ENCODE measurements around the gene NCOA5. TPM values are rescaled to one million over a fixed set of nuclear protein-coding genes. Genes with fewer than 3 reads are reported as not detected.
A peak's percentile ranks its signal among the peaks of the same experiment; 100 is the strongest.

Gene NCOA5
- 9.2 and 24.9 TPM in 2 replicates for total RNA-seq (2014; rRNA removed; shearing (Covaris generic); ENCODE audit: low replicate concordance)

DNA sequence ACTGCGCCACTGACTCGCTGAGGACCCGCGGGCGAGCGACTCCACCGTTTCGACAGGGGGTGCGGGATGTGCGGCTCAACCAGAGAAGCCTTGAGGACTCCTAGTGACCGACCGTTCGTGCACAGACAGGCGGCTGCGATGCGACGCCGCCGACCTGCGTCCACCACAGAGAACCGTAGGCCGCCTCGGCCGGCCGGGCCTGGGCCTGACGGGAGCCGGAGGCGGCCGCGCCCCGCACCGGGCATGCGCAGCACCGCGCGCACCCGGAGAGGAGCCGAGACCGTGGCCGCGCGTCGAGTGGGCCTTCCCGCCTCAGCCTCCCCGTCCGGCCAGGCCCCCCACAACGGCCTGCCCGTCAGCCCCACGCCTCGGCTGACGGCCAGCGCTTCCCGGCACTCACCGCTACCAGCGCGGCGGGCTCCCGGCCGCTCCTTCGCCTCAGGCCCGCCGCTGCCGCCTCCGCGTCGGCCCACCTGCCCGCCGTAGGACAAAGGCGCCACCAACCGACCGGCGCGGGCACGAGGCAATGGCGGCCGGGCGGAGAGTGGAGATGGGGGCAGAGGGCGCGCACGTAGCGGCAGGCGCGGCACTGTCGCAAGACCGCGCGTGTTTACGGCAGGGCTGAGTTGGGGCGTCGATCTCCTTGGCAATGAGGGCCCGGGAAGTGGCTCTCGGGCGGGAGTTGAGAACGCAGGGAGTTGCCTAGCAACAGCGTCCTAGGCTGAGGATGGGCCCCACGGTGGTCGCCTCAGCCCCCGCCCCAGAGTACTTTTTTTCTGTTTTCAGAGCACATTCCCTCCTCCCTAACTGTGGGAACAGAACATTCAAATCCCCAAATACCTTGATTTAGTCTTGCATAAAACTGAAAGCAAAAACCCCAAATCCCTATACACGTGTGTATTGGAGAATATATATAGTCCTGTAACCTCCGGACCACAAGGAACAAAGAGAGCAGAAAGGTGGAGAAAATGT, at the start of gene NCOA5:
Gene NCOA5, minus strand, starts transcription at position 546 of the 972 bp plus-strand sequence. CDS start 10,538 bp downstream, outside the sequence.
- H3K9me3 ChIP-seq = no peaks in the 10 kb centered on the region
- peak within 1 kb of the TSS; percentile 96 for H3K4me3 ChIP-seq
- H3K27me3 ChIP-seq = no peaks in the 10 kb centered on the region
- peaks cover 6% of the 10 kb centered on the region; the same call in 1 of the 2 replicates for H3K36me3 ChIP-seq
- DNase-seq = peak; percentile 99

DNA sequence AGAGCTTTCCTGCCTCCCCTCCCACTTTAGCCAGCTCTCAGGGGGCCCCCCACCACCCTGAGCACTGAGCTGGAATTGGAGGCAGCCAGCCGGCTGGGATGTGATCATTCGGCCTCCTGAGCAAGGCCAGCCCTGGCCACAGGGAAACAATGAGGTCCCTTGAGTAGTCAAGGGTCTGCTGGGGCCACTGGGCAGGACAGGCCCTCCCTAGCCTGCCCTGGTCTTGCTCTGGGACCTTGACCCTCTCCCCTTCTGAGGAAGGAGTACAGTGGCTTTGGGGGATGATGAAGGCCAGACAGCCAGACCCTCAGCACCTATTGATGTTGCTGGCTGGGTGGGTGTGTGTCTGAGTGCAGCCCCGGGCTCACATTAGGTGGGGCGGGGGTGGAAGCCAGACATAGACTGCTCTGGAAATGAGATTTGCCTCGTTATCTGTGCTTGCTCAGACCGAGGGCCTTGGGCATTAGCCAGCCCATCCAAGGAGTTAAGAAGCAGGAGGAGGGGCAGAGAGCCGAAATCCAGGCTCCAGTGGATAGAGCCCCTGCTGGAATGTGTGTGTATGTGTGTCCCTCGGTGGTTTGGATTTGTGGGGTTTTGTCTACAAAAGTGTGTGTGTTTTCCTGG, 49.6 kb upstream of the NCOA5 start:
- Histone ChIP-seq H3K9me3 (no peaks in the 10 kb centered on the region), H3K27me3 (peaks cover 29% of the 10 kb centered on the region), H3K36me3 (no peaks in the 10 kb centered on the region), H3K4me3 (no peak overlapping the region)
- no peak for DNase-seq

DNA sequence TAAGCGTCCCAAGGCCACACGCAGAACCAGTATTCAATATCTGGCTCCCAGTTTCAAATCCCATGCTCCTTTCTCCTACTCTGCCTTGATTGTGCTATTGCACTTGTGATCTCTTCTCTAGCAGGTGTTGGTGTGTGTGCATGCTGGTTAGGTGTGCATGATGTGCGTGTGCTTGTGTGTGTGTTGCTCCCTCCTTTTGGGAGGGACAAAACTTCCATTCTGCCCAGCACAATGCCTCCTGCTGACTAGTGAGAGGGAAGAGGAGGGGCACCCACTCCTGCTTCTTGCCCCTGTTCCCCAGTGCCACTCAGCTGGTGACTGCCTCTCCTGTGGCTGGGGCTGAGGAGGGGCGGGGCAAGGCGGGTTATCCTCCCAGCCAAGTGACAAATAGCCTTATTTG, 48.1 kb upstream of the NCOA5 start:
- Histone ChIP-seq H3K36me3 (no peaks in the 10 kb centered on the region), H3K27me3 (peaks cover 23% of the 10 kb centered on the region), H3K4me3 (no peak overlapping the region), H3K9me3 (no peaks in the 10 kb centered on the region)
- DNase-seq = no peak

DNA sequence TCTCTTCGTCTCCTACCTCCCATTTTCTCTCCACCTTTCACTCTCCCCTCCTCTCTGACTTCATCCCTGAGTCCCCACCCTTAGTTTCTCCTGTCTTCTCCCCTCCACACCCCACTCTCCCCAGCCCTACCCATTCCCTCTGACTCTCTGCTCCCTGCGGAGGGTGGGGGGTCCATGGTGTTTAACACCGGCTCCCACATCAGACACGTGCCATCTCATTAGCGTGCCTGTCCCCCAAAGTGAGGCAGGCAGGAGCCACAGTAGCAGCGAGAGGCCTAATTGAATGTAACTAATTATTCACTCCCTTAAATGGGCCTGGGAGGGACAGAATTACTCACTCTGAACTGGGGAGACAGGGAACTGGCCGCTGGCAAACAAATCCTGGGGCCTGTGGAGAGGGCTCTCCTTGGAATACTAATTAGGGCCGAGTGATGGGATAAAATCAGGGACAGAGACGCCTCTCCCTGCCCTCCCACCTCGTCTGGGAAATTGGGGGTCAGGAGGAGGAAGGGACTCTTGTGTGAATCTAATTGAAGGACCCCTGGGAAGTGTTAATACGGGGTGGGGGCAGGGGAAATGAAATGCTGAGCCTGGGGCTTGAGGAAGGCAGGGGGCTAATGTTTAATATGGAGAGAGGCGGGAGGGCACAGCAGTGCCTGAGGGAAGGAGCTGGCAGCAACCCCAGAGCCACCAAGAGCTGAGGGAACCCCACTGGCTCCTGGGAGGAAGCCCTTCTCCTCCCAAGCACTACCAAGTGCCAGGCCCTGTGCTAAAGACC, 46.3 kb upstream of the NCOA5 start:
- H3K27me3 ChIP-seq = peaks cover 21% of the 10 kb centered on the region
- H3K36me3 ChIP-seq = no peaks in the 10 kb centered on the region
- no peak for DNase-seq
- H3K9me3 ChIP-seq = no peaks in the 10 kb centered on the region
- no peak overlapping the region for H3K4me3 ChIP-seq

DNA sequence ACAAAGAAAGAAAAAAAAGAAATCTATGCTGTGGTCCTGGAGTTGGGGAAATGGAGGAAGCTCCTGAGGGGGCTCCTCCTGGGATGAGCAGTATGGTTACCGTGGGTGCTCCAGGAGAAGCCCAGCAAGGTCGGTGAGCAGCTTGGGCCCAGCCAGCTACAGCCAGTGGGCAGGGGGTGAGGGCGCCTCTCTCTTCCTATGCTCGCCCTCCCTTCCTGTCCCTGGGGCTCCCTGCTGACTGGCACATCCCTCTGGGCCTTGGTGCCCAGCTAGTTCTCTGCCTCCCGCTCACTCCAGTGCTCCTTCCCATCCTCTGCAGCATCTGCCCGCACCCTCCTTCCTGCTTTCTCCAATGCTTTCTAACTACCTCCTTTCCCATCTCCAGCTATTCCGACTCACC, 45.0 kb upstream of the NCOA5 start:
- H3K27me3 ChIP-seq = peaks cover 26% of the 10 kb centered on the region

DNA sequence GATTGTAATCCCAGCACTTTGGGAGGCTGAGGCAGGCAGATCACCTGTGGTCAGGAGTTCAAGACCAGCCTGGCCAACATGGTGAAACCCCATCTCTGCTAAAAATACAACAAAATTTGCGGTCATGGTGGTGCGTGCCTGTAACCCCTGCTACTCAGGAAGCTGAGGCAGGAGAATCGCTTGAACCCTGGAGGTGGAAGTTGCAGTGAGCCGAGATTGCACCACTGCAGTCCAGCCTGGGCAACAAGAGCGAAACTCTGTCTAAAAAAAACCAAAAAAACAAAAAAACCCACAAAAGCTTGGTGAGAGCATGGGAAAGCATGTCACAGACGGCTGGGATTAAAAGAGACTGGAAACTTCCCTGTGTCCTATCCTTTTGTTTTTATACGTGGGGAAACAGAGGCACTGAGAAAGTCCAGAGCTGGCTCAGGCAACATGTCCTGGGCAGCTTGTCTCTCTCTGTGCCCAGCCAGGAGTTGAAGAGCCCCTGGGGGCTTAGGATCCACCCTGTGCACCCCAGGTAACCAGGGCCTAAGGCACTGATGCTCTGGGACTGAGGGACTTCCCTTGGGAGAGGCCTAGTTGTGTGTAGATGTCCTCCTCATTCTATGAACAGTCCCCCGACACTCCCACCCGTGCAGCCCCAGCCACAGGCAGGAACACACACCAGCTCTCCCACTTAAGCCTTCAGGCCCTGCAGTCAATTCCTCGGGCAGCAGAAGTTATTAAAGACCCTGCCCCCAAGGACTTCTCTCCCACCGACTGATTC, 44.3 kb upstream of the NCOA5 start:
- H3K36me3 ChIP-seq = no peaks in the 10 kb centered on the region
- DNase-seq = no peak
- no peak overlapping the region for H3K4me3 ChIP-seq
- H3K27me3 ChIP-seq = peaks cover 32% of the 10 kb centered on the region
- H3K9me3 ChIP-seq = no peaks in the 10 kb centered on the region

More for the DNA sequence above, 45.0 kb upstream of the NCOA5 start:
- DNase-seq = no peak
- Histone ChIP-seq H3K4me3 (no peak overlapping the region), H3K36me3 (no peaks in the 10 kb centered on the region), H3K9me3 (no peaks in the 10 kb centered on the region)

DNA sequence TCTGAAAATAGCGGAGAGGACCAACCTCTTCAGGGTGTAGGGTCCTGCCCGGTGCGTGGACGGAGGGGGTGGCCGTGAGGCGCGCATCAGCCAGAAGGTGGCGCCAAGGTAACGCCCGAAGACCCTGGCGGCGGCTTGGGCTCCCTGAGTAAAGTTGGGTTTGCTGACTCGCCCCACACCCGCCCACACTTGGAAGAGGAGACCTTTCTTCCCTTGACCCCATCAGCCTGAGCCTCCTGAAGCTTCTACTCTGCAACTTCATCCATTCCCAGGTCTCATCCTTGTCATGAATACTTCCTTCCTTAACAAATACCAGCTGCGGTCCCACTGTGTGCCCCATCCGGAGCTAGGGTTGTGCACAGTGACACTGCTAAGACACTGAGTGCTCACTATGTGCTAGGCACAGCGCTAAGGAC, 43.0 kb upstream of the NCOA5 start:
- no peaks in the 10 kb centered on the region for H3K9me3 ChIP-seq
- peaks cover 44% of the 10 kb centered on the region for H3K27me3 ChIP-seq
- peak; percentile 66 for DNase-seq

DNA sequence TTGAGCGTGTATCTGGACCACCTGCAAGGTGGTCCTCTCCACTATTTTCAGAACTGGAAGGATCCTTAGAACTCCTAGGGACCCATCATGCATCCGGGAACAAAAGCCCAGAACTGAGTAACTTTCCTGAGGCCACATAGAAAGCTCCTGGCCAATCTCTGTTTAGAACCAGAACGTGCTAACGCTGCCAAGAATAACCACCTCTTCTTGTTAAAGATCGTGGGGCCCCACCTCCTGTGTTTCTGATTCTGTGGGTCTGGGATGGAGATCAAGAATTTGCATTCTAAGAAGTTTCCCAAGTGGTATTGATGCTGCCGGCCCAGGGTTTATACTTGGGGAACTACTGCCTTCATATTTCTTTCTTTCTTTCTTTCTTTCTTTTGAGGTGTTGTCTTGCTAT, 41.6 kb upstream of the NCOA5 start:
- Histone ChIP-seq H3K36me3 (no peaks in the 10 kb centered on the region), H3K9me3 (no peaks in the 10 kb centered on the region), H3K4me3 (no peak overlapping the region), H3K27me3 (peaks cover 57% of the 10 kb centered on the region)
- no peak for DNase-seq

More for the DNA sequence above, 43.0 kb upstream of the NCOA5 start:
- no peaks in the 10 kb centered on the region for H3K36me3 ChIP-seq
- H3K4me3 ChIP-seq = no peak overlapping the region

DNA sequence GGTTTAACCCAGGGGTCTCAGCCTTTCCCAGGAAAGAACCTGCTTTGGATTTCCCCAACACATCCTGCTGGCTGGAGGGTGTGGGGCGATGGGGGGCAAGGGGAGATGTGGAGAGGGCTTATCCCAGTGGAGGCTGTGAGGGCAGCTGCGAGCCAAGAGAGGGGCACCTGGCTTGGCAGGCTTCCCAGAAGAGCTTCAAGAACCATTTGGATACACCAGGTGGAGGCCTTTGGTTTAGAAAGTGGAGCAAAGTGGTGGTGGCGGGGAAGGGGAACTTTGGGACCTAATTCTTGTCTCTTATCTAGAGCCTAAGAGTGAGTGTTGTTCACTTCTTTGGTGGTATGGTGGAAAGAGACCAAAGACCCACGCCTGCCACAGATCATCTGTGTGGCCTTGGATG, 40.8 kb upstream of the NCOA5 start:
- H3K36me3 ChIP-seq = no peaks in the 10 kb centered on the region
- DNase-seq = no peak
- peaks cover 62% of the 10 kb centered on the region for H3K27me3 ChIP-seq
- H3K9me3 ChIP-seq = no peaks in the 10 kb centered on the region
- no peak overlapping the region for H3K4me3 ChIP-seq

DNA sequence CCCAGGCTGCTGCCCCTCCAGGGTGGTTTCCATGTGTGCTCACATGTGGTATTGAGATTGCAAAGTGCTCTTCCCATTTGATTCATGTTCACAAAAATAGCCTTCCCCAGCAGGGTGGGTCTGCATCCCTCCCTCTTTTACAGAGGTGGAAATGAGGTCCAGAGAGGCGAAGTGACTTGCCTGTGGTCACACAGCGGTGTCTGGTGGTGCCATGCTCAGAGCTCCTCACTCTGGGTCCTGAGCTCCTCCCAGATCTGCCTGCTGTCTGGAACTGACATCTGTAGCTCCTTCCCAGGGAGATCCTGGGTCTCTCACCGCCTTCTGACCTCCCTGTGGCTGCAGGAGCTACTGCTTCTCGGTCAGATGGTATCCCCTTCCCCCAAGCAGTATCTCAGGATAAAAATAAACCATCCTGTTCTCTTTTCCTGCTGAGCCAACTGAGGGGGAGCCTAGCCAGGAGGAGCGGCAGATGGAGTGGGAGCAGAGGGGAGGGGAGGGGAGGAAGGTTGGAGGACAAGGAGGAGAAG, 40.3 kb upstream of the NCOA5 start:
- Histone ChIP-seq H3K27me3 (peaks cover 62% of the 10 kb centered on the region), H3K9me3 (no peaks in the 10 kb centered on the region), H3K4me3 (no peak overlapping the region), H3K36me3 (no peaks in the 10 kb centered on the region)
- DNase-seq = no peak

DNA sequence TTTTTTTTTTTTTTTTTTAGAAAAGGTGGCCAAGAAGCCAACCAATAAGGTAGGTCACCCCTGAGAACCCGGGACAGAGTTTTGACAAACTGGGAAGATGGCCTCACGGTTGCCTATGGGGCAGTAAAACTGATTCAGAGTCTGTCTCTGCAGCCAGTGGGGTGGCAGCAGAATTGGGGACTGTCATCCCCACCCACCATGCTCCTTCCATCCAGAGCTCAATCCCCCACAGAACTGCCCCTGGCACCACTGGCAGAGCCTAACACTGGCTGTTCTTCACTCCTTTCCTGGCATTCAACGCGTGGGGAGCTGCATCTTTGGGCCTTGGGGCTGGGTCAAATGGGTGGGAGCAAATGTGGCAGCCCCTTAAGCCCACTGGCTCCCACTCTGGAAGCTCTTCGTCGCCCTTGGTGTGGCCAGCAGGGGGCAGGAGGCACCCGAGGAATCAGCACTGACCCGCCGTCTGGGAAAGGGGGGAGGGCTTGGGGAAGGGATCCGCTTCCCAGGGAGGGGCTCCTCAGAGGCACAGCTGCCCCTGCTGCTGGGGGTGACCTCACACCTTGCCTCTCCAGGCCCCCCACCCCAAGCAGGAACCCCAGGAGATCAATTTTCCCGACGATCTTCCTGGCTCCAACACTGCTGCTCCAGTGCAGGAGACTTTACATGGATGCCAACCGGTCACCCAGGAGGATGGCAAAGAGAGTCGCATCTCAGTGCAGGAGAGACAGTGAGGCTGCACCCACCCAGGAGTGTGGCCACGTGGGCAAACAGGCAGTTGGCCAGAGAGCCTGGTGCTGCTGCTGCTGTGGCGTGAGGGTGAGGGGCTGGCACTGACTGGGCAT, 38.8 kb upstream of the NCOA5 start:
- Histone ChIP-seq H3K36me3 (no peaks in the 10 kb centered on the region), H3K9me3 (no peaks in the 10 kb centered on the region), H3K27me3 (peaks cover 62% of the 10 kb centered on the region), H3K4me3 (no peak overlapping the region)
- peak; percentile 23 for DNase-seq

DNA sequence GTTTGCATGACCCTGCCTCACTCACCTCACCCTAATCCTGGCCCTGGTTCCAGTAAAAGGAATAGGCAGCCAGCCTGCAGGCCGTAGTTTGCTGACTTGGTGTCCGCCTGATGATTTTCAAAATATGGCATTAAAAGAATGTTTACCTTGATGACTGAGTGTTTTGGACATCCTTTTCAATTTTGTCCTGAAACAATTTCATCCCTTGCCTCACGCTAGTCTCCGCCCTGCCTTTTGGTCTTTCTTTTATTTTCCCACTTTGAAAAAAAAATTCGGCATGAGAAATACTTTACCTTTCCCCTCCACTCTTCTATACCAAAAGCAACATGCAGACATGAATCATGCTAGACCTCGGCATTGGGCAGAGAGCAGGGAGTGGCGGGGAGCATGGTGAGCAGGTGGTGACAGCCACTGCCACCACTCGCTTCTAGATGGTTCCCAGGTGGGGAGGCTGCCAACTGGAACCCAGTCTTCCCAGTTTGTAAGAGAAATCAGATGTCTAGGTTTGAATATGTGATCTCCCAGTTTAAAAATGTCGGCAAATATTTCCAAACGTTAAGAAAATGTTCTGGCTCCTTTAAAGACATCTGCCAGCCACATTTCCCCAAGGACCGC, 37.7 kb upstream of the NCOA5 start:
- H3K4me3 ChIP-seq = no peak overlapping the region
- no peaks in the 10 kb centered on the region for H3K9me3 ChIP-seq
- peaks cover 66% of the 10 kb centered on the region for H3K27me3 ChIP-seq
- DNase-seq = no peak
- H3K36me3 ChIP-seq = no peaks in the 10 kb centered on the region

DNA sequence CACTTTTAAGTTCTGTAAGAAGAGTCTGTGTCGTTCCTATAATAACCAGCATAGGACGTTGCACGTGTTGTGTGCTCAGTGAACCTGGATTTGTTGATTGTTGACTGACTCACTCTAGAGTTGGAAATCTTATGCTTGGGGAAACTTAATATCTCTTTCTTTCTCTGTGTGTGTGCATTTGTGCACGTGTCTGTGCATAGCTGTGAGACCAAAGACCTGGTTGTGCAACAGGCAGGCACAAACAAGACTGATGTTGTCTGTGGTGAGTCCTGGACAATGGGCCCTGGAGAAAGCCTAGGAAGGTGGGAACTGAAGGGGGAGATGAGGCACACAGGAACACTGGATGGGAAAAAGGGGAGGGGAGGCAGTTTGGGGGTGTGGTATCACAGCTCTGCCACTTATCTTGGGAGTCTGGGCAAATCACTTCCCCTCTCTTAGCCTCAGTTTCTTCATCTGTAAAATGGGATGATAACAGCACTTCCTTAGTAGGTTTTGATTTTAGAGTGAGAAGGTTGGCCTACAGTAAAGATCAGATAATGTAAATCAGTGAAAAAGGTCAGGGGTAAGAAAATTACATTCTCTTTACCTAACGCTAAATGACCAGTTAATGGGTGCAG, 36.8 kb upstream of the NCOA5 start:
- no peak for DNase-seq
- Histone ChIP-seq H3K9me3 (no peaks in the 10 kb centered on the region), H3K27me3 (peaks cover 62% of the 10 kb centered on the region), H3K36me3 (no peaks in the 10 kb centered on the region), H3K4me3 (no peak overlapping the region)

DNA sequence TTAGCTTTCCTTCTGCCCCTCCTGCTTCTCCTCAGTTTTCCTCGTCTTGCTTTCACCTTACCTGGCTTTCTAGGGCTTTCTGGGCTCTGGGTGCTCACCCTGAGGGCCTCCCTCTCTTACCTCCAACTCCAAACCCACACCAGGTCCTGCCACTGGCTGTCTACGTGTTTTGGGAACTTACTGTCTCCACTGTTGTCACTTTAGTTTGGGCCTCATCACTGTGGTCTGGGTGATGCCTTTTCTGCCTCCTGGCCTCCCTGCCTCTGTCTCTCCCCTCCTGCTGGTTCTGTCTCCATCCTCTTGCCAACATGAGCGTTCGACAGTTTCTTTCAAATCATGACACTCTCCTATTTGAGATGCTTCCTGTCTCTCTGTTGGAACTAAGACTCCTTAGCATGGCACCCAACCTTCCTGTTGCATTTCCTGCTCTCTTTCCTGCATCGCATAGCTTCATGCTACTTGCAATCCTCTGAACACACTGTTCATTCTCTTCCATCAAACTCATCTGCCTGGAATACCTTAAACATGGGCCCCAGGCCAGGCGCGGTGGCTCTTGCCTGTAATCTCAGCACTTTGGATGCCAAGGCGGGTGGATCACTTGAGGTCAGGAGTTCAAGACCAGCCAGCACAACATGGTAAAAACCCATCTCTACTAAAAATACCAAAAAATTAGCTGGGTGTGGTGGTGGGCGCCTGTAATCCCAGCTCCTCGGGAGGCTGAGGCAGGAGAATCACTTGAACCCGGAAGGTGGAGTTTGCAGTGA, 33.9 kb upstream of the NCOA5 start:
- no peaks in the 10 kb centered on the region for H3K9me3 ChIP-seq
- H3K36me3 ChIP-seq = no peaks in the 10 kb centered on the region
- no peak overlapping the region for H3K4me3 ChIP-seq
- H3K27me3 ChIP-seq = peaks cover 34% of the 10 kb centered on the region
- no peak for DNase-seq
